BE2C (cell line): Measurements from ENCODE around the gene PHYKPL.
A peak's percentile ranks its signal among the peaks of the same experiment; 100 is the strongest.

Source experiments
- DNase-seq: peaks from one replicate; pipeline ENCODE4 v3.0.0-alpha.2; 2020
- H3K27me3 ChIP-seq: fragments of 250-450 bp; sonication (Bioruptor Pico); 2 replicates; pipeline ENCODE4 v1.5.1; 2020; ENCODE audit warnings: mild to moderate bottlenecking
- H3K36me3 ChIP-seq: fragments of 250-450 bp; sonication (Bioruptor Pico); 2 replicates; pipeline ENCODE4 v1.5.1; 2020; ENCODE audit warnings: mild to moderate bottlenecking
- H3K4me1 ChIP-seq: fragments of 250-450 bp; sonication (Bioruptor Pico); 2 replicates; pipeline ENCODE4 v1.5.1; 2020
- H3K4me3 ChIP-seq: 2 replicates; pipeline ENCODE4 v1.5.1; 2011; ENCODE audit warnings: low read depth, low read length
- H3K9me3 ChIP-seq: fragments of 250-450 bp; sonication (Bioruptor Pico); 2 replicates; pipeline ENCODE4 v1.5.1; 2020
- CTCF ChIP-seq: IDR thresholded peaks from 2 replicates; pipeline ENCODE4 v1.5.1; 2012; ENCODE audit warnings: mild to moderate bottlenecking, low read depth, low read length

Gene PHYKPL

GRCh38 chr5:178211095-178212048 lies 21.2 kb downstream of the PHYKPL start:
- H3K4me3 ChIP-seq: no peak overlapping the region
- TF ChIP-seq CTCF: no peak
- peaks cover 100% of the 10 kb centered on the region for H3K36me3 ChIP-seq
- no peaks in the 10 kb centered on the region for H3K27me3 ChIP-seq
- no peaks in the 10 kb centered on the region for H3K9me3 ChIP-seq
- no peak for DNase-seq
- H3K4me1 ChIP-seq: peaks cover 6% of the 10 kb centered on the region; the same call in 1 of the 2 replicates

- Histone ChIP-seq H3K4me3 (no peak overlapping the region), H3K27me3 (no peaks in the 10 kb centered on the region), H3K4me1 (peaks cover 6% of the 10 kb centered on the region; the same call in 1 of the 2 replicates), H3K36me3 (peaks cover 100% of the 10 kb centered on the region), H3K9me3 (no peaks in the 10 kb centered on the region)
- TF ChIP-seq CTCF: no peak
- no peak for DNase-seq
These were observed 21.9 kb downstream of the PHYKPL start for GRCh38 chr5:178210686-178211085.

- Histone ChIP-seq H3K27me3 (no peaks in the 10 kb centered on the region), H3K4me3 (no peak overlapping the region), H3K4me1 (peaks cover 6% of the 10 kb centered on the region; the same call in 1 of the 2 replicates), H3K36me3 (peaks cover 100% of the 10 kb centered on the region), H3K9me3 (no peaks in the 10 kb centered on the region)
- no peak for DNase-seq
- no peak for TF ChIP-seq CTCF
These were observed 22.5 kb downstream of the PHYKPL start for GRCh38 chr5:178210073-178210535.

- Histone ChIP-seq H3K36me3 (peaks cover 100% of the 10 kb centered on the region), H3K27me3 (no peaks in the 10 kb centered on the region), H3K4me1 (peaks cover 6% of the 10 kb centered on the region; the same call in 1 of the 2 replicates), H3K9me3 (no peaks in the 10 kb centered on the region), H3K4me3 (no peak overlapping the region)
- no peak for TF ChIP-seq CTCF
- no peak for DNase-seq
These were observed 23.1 kb downstream of the PHYKPL start for GRCh38 chr5:178209334-178210072.

- DNase-seq: no peak
- TF ChIP-seq CTCF: peak; percentile 46
- Histone ChIP-seq H3K4me1 (peaks cover 6% of the 10 kb centered on the region; the same call in 1 of the 2 replicates), H3K36me3 (peaks cover 92% of the 10 kb centered on the region), H3K27me3 (no peaks in the 10 kb centered on the region), H3K9me3 (no peaks in the 10 kb centered on the region), H3K4me3 (no peak overlapping the region)
These were observed 23.9 kb downstream of the PHYKPL start for GRCh38 chr5:178208540-178209227.
